ENCODE data around the gene TRAF4.
"Not testable (repeated sequence)": the region's sequence is repeated elsewhere in the genome, so short reads cannot be mapped to it uniquely, and the experiment has no call there.

The TRAF4 gene

DNA sequence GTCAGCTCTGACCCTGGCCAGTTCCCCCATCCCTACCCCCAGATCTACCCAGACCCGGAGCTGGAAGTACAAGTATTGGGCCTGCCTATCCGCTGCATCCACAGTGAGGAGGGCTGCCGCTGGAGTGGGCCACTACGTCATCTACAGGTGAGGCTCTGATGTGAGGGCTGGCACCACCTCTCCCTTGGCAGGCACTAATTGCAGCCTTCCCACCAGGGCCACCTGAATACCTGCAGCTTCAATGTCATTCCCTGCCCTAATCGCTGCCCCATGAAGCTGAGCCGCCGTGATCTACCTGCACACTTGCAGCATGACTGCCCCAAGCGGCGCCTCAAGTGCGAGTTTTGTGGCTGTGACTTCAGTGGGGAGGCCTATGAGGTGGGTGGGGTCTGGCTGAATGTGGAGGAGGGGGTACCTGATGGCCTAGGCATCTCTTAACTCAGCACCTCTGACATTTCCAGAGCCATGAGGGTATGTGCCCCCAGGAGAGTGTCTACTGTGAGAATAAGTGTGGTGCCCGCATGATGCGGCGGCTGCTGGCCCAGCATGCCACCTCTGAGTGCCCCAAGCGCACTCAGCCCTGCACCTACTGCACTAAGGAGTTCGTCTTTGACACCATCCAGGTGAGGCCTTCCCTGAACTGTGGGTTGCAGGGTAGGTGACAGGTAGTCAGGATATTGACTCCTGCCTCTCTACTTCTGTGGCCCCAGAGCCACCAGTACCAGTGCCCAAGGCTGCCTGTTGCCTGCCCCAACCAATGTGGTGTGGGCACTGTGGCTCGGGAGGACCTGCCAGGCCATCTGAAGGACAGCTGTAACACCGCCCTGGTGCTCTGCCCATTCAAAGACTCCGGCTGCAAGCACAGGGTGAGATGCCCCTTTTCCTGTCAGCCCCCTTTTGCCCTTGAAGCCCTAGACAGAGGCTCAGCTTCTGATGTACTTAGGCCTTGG, 4.3 kb downstream of the TRAF4 start:
- no peak for DNase-seq (ENCODE audit: low read depth)

DNA sequence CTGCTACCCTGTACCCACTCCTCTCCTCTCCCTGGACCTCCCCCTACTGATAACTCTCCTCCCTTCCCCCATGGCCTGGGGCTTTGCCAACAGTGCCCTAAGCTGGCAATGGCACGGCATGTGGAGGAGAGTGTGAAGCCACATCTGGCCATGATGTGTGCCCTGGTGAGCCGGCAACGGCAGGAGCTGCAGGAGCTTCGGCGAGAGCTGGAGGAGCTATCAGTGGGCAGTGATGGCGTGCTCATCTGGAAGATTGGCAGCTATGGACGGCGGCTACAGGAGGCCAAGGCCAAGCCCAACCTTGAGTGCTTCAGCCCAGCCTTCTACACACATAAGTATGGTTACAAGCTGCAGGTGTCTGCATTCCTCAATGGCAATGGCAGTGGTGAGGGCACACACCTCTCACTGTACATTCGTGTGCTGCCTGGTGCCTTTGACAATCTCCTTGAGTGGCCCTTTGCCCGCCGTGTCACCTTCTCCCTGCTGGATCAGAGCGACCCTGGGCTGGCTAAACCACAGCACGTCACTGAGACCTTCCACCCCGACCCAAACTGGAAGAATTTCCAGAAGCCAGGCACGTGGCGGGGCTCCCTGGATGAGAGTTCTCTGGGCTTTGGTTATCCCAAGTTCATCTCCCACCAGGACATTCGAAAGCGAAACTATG, 5.2 kb downstream of the TRAF4 start:
- DNase-seq (ENCODE audit: low read depth) = no peak

DNA sequence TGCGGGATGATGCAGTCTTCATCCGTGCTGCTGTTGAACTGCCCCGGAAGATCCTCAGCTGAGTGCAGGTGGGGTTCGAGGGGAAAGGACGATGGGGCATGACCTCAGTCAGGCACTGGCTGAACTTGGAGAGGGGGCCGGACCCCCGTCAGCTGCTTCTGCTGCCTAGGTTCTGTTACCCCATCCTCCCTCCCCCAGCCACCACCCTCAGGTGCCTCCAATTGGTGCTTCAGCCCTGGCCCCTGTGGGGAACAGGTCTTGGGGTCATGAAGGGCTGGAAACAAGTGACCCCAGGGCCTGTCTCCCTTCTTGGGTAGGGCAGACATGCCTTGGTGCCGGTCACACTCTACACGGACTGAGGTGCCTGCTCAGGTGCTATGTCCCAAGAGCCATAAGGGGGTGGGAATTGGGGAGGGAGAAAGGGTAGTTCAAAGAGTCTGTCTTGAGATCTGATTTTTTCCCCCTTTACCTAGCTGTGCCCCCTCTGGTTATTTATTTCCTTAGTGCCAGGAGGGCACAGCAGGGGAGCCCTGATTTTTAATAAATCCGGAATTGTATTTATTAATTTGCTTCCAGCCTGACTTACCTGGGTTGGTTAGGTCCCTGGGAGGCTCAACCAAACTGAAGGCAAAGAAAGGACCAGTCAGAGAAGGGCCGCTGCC, 5.8 kb downstream of the TRAF4 start:
- DNase-seq (ENCODE audit: low read depth) = no peak

DNA sequence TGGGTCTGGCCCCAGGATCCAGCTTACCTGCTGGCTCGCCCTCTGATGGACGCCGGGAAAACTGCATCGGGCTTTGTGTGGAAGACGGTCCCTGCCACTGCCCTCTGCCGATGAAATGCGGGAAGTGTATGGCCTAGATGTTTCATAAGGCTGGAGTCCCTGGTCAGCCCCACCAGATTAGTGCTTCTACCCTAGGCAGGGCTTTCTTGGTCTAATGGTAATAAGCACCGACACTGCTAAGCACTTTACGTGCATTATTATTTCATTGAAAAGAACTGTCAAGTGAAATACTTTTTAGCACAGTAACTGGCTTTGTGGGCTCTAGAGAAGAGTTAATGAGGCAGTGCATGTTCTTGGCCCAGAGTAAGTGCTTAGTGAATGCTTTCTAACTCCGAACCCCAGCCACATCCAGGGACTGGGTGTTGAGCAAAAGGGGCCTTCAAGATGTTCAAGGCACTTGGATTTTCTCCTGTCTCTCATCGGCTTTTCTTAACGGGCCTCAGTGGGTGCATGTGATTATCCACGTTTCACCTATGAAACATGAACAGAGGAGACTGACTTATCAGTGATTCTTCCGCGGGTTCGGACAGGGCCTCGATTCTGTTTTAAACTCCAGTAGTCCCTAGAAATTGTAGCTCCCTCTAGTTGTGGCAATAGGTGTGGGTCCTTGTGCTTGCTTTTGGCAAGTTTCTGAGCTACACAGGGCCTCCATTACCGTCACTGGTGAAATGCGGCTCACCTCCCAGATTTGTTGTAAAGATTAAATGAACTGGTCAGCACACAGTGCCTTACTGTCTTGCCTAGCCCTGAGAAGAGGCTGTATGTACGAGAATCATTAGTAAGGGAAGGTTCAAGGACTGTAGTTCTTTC, 6.6 kb downstream of the TRAF4 start:
- DNase-seq (ENCODE audit: low read depth) = peak; percentile 80

DNA sequence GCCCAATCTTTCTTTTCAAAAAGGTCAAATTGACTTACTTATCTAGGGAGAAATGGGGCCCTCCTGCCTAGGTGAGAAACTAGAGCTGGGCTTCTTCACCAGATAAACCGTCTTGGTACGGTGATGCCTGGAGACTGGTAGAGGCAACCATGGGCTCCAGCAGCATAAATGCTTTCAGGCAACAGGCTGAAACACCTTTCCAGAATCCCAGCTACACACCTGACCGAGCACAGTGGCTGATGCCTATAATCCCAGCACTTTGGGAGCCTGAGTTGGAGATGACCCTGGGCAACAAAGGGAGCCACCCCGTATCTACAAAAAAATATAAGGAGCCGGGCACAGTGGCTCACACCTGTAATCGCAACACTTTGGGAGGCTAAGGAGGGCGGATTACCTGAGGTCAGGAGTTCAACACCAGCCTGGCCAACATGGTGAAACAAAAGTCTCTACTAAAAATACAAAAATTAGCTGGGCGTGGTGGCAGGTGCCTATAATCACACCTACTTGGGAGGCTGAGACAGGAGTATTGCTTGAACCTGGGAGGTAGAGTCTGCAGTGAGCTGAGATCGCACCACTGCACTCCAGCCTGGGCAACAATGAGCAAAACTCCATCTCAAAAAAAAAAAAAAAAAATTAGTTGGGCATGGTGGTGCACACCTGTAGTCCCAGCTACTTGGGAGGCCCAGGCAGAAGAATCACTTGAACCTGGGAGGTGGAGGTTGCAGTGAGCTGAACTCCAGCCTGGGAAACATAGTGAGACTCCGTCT, 8.0 kb downstream of the TRAF4 start:
- DNase-seq (ENCODE audit: low read depth) = no peak

DNA sequence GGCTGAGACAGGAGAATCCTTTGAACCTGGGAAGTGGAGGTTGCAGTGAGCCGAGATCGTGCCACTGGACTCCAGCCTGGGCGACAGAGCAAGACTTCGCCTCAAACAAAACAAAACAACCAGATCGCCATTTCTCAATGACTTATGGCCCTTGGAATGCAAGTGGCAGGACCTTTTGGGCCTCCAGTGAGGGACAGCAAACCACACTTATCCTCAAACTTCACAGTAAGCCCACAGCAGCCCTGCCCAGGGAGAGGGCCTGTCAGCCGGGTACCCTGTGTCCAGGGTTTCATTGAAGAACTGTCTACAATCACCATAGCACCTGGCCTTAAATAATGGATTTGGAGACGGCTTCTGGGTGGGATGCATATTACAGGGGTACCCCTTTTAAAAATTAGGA, 11.7 kb downstream of the TRAF4 start:
- DNase-seq (ENCODE audit: low read depth) = no peak

DNA sequence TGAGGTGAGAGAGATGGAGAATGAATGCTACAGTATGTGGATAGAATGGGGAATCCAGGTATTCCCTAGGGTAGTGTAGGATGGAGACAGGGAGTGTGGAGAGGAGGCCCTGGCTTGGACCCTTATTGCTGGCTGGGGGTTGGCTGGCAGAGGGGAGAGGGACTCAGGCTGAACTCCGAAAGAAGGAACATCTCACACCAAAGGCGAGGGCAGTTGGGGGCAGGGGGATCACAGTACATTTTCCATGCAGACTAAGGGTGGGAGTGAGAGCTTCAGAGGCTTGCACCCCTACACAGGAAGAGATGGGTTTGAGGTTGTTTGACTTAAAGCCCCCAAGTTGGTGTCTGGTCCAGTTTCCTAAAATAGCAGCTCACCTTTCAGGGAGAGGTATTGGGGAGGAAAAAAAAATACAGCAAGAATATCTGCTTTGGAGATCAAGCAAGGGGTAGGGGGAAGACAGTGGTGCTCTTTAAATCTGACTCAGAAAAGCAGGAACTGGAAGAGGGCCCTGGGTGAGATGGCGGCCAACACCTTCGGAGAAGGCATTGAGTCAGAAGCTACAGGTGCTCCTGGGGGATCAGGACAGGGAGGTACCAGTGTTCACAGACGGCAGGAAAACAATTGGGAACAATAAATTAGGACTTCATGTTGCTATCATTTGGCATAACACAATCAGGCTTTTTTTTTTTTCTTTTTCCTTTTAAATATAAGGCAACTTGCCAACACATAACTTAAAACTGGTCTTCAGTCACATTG, 12.4 kb downstream of the TRAF4 start:
- DNase-seq (ENCODE audit: low read depth) = no peak

DNA sequence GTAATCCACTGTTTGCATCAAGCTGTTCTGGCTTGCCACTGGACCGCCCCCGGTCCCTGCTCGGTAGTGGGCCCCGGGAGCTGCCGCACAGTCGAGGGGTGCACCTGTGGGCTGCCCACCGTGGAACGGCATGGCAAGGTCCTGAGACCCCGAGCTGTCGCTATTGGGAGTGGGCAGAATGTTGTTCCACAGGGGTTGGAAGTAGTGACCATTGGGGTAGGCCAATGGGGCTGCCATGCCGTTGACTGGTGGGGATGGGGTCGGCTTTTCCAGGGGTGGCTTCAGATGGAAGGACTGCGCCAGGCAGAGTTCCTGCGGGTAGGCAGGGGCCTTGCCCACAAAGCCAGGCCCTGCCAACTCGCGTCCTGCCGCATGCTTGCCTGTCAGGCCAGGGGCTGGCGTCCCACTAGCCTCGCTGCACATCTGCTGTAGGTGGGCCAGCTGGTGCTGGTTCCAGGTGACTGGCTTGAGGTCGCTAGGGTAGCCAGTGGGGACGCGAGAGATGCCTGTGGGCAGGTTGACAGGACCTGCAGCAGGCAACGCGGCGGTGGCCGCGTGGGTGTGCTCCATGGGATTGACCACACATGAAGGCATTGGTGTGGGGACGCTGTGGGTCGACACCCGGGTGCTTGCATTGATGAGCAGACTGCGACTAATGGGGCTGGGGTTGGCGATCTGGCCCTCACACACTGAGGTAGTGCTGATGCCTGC, 14.8 kb downstream of the TRAF4 start:
- no peak for DNase-seq (ENCODE audit: low read depth)

DNA sequence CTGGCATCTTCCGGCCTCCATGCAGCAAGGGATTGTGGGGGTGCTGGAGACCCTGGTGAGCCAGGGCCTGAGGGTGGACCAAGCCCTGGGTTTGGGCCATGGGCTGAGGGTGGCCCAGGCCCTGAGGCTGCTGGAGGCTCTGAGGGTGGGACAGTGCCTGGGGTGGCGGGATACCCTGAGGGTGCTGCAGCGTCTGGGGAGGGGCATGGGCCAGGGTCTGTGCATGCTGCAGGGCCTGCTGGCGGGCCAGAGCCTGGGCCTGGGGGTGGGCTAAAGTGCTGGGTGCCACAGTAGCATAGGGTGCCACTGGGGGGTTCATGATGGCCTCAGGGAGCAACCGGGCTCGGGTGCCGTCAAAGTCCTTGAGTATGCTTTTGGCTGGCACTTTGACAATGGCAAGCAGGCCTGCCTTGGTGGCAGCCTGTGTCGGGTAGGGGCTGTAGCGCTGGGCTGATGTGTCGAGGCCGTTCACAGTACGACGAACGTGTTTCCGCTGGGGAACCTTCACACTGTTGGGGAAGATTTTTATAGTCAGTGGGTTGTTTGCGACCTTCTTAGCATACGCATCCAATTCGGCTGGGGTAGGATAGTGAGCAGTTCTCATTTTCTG, 15.6 kb downstream of the TRAF4 start:
- DNase-seq (ENCODE audit: low read depth) = no peak

DNA sequence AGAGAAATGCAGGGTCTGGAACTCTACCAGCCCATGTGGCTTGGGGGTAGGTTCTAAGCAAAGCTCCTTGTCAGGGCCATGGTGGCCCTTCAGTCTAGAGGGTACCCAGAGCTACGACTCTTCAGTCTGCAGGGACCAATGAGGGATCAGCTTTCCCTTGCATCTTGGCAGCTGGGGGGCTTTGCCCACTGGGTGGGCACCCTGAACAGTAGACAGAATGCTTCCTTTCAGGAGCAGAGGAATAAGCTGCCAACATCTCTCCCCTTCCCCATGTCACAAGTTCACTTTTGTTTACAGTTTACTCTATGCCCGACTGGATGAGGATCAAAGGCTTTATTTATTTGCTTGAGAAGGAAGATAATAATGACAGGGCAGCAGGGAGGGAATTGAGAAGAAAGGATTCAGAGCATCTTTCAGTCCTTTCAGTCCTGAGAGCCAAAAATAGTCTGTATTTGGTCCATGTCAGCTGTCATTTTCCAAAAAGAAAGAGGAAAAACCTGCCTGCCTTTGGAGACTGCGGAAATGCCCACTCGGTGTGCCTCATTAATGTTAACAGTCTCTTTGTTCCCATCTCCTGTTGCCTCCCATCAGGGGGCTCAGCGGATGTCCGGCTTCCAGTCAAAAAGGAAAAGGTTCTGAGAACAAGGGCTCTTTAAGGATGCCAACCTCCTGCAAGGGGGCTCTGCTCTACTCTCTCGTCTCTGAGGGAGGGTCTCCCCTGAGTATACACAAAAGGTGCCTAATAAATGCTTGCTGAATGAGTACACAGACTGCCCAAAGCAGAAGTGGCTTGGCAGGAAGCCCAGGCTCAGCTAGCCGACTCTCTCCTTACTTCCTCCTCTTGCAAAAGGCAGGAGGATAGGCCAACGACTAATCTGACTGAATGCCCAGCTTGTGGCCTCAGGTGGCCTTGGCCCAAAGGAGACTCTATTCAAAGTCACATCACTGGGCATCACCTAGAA, 17.1 kb downstream of the TRAF4 start:
- peak; percentile 48 for DNase-seq (ENCODE audit: low read depth)

DNA sequence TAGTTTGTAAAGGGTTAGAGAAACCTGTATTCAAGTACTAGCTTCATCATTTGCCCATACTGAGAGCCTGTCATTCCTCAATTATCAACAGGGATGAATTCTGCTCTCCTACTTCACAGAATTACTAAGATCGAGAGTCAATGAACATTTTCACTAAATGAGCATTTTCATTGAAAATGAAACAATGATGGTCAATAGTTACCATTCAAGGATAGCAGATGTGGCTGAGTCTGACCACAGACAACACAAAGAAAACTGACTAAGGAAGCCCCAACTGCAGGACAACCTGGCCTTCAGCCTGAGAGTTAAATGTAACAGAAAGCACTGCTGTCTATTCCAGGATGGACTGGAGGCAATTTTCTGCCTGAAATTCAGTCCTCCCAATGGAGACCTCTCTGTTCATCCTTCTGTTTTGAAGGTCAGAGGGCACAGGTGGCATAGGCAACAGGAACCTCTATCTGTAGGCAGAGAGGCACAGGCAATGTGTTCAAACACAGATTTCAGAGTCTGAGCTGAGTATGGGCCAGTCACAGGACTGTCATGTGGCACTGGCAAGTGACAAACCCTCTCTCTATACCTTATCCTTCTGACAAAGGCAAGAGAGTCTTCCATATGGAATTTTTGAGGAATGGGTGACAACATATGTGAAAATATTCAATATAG, 19.5 kb downstream of the TRAF4 start:
- no peak for DNase-seq (ENCODE audit: low read depth)

DNA sequence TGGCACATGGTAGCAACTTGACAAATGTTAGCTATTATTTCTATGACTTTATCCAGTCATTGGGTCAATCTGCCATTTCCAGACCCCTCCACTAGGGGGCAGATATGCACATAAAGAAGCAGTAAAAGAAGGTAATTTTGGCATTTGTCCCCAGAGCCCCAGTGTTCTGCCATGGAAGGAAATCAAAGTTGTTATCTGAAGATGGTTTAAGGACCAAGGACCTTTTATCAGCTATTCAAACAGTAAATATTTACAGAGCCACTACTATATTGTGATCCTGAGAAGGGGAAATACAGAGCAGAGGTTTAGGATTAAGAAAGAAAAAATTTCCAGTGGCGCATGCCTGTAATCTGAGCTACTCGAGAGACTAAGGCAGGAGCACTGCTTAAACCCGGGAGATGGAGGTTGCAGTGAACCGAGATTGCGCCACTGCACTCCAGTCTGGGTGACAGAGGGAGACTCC, 20.0 kb downstream of the TRAF4 start:
- DNase-seq (ENCODE audit: low read depth) = peak; percentile 58

DNA sequence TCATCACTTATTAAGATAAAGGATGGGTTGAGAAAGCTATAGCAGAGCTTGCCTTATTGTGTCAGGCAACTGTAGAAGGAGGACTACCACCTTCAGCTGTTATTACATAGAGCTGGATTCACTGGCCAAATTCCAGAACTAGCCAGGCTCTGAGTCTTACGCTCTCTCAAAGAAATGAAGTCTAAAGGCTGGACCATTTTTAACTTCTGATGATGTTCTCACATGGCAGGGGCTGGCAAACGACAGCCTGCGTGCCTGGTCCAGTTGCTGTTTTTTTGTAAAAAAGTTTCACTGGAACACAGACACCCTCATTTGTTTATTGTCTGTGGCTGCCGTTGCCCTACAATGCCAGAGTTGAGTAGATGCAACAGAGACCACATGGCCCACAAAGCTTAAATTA, 21.2 kb downstream of the TRAF4 start:
- DNase-seq (ENCODE audit: low read depth) = no peak

DNA sequence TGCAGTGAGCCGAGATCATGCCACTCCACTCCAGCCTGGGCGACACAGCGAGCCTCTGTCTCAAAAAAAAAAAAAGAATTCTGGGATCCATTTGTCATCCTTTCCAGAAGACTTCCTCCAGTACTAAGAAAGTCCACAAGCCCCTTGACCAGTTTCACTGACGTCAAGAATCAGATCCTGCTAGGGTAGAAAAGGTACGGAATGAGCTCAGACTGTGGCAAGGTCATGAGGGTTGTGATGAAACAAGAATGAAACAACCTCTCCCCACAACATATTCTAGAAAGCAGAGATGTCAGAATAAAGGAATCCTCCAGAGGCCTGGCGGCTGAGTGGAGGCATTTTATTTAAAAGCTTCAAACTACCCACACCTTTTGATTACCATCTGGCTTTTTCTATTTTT, 29.9 kb downstream of the TRAF4 start:
- DNase-seq (ENCODE audit: low read depth) = no peak

DNA sequence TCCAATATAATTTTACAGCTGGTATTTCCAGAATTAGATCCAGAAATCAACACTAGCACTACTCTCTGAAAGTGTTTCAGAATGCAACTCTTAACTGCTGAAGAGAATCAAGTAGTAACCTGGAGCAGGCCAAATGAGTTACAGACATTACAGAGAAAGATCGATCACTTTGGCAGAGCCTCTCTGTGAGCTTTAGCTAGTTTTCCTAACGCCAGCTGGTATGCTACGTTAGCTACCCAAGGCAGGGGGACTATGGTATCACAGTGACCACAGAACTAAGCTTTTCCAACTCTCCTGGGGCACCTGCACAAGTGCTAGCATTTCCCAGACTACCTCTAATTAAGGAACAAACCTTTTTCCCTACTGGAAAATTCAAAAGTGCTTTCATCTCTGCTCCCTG, 30.4 kb downstream of the TRAF4 start:
- no peak for DNase-seq (ENCODE audit: low read depth)

DNA sequence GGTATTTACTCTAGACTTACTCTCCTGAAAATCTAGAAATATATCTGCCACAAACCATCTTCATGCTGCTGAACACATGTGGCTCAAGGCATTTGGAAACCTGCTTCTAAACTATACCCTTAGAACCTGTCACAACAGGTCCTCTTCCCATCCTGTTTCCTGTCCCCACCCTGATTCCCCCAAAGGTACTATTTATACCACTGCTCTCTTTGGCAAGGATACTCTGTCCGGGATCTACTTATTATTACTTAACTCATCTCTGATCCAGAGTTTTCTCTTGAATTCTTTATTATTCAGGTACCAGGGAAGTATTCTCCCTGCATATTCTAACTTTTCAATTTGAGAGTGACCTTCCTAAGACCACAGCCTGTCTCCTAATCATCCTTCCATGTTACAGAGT, 33.4 kb downstream of the TRAF4 start:
- DNase-seq (ENCODE audit: low read depth) = no peak

DNA sequence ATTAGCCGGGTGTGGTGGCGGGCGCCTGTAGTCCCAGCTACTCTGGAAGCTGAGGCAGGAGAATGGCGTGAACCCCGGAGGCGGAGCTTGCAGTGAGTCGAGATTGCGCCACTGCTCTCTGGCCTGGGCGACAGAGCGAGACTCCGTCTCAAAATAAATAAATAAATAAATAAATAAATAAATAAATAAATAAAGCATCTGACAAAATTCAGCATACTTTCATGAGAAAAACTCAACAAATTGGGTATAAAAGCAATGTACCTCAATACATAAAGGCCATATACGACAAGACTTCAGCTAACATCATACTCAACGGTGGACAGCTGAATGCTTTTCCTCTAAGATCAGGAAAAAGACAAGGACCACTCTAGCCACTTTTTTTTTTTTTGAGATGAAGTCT, 35.8 kb downstream of the TRAF4 start:
- DNase-seq (ENCODE audit: low read depth) = not testable (repeated sequence)
